Measurements from ENCODE around the gene CD101.

GRCh38 chr1:116987256-116987555 lies 14.4 kb upstream of the CD101 start:
- TF ChIP-seq, protein P1, sequence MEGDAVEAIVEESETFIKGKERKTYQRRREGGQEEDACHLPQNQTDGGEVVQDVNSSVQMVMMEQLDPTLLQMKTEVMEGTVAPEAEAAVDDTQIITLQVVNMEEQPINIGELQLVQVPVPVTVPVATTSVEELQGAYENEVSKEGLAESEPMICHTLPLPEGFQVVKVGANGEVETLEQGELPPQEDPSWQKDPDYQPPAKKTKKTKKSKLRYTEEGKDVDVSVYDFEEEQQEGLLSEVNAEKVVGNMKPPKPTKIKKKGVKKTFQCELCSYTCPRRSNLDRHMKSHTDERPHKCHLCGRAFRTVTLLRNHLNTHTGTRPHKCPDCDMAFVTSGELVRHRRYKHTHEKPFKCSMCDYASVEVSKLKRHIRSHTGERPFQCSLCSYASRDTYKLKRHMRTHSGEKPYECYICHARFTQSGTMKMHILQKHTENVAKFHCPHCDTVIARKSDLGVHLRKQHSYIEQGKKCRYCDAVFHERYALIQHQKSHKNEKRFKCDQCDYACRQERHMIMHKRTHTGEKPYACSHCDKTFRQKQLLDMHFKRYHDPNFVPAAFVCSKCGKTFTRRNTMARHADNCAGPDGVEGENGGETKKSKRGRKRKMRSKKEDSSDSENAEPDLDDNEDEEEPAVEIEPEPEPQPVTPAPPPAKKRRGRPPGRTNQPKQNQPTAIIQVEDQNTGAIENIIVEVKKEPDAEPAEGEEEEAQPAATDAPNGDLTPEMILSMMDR (IDR thresholded peaks at IDR 0.05): no peak
- no peak for TF ChIP-seq EP300 (IDR thresholded peaks at IDR 0.05)
- TF ChIP-seq POLR2AphosphoS5 (IDR thresholded peaks at IDR 0.05): no peak
- no peak for TF ChIP-seq POLR2A (IDR thresholded peaks at IDR 0.05)
